Measurements from ENCODE around the gene BROX. TPM values are rescaled to one million over a fixed set of nuclear protein-coding genes. Genes with fewer than 3 reads are reported as not detected.
"Not testable (repeated sequence)": the region's sequence is repeated elsewhere in the genome, so short reads cannot be mapped to it uniquely, and the experiment has no call there.

The BROX gene, protein sequence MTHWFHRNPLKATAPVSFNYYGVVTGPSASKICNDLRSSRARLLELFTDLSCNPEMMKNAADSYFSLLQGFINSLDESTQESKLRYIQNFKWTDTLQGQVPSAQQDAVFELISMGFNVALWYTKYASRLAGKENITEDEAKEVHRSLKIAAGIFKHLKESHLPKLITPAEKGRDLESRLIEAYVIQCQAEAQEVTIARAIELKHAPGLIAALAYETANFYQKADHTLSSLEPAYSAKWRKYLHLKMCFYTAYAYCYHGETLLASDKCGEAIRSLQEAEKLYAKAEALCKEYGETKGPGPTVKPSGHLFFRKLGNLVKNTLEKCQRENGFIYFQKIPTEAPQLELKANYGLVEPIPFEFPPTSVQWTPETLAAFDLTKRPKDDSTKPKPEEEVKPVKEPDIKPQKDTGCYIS
- total RNA-seq (ENCODE audit: low replicate concordance) = 67.5 and 101 TPM in 2 replicates

- peak within 1 kb of the TSS; percentile 81 for H3K4me3 ChIP-seq (ENCODE audit: low read depth, low read length)
- peak; percentile 86 for DNase-seq (ENCODE audit: low read depth)
- TF ChIP-seq CTCF (IDR thresholded peaks at IDR 0.05; ENCODE audit: insufficient read depth, low read length) = no peak
These were observed at the start of gene BROX, which contains the start of gene AIDA for GRCh38 chr1:222712253-222713090. Gene BROX (plus strand): TSS chr1:222712564. CDS start chr1:222715700, 3,136 bp downstream. Gene AIDA (minus strand): TSS chr1:222712491. CDS start chr1:222712317, 174 bp downstream.

DNA sequence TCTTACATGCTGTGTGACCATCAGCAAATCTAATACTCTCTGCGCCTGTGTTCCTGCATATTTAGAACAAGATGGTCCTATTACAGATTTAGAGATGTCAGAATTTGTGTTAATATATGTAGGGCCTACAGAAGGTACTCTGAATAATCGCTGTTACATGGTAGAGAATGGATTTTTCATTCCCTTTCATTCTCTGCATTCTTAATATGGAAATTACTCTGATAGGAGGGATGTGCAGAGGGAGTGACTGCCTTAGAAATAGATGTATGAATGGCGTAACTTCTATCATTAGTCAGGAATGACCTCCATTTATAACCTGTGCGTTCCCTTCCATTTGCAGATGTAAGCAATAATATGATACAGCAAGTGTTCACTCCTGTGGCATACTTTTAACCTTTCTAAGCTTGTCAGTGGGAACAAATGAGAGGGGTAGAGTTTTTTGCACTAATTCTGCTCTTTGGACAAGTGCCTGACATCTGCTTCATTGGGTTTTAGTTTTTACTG lies 48.9 kb upstream of the BROX start:
- H3K4me3 ChIP-seq (ENCODE audit: low read depth, low read length) = no peak overlapping the region
- DNase-seq (ENCODE audit: low read depth) = no peak
- TF ChIP-seq CTCF (IDR thresholded peaks at IDR 0.05; ENCODE audit: insufficient read depth, low read length) = no peak

- no peak overlapping the region for H3K4me3 ChIP-seq (ENCODE audit: low read depth, low read length)
- no peak for TF ChIP-seq CTCF (IDR thresholded peaks at IDR 0.05; ENCODE audit: insufficient read depth, low read length)
- DNase-seq (ENCODE audit: low read depth) = no peak
These were observed 46.4 kb upstream of the BROX start for GRCh38 chr1:222665964-222666363.

DNA sequence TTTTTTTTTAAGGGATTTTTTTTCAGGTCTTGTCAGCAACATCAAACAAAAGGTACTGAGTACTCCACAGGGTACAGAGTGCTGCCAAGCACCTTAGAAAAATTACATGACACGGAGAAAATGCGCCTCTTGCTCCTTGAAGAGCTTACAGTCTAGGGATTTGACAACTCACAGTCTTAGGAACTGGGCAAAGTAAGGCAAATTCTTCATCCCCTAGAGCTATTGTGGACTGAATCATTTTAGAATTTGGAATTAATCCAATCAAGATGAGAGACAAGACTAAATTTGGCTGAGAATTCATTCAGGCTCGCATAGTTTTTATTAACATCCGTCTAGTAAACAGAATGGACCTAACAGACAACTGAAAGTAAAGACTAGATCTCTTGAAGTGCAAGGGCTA lies 44.2 kb upstream of the BROX start:
- not testable (repeated sequence) for H3K4me3 ChIP-seq (ENCODE audit: low read depth, low read length)

DNA sequence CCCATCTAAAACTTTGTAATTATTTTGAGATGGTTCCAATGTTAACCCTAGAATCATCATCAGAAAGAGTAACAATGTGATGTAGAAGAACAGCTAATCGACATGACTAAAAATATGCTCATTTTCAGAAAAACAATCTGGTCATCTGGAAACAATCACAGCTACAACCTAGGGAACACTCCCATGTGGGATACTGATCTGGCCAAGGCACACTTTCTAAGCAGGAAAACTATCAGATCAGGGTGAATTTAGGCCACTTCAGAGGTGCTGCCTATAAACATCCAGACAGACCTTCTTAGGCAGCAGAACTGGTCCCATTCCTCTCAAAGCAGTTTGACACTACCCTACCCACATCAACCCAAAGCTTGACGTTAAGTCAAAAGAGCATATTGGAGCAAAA lies 43.3 kb upstream of the BROX start:
- not testable (repeated sequence) for DNase-seq (ENCODE audit: low read depth); H3K4me3 ChIP-seq (ENCODE audit: low read depth, low read length)

More for the DNA sequence above, 44.2 kb upstream of the BROX start:
- DNase-seq (ENCODE audit: low read depth) = not testable (repeated sequence)

DNA sequence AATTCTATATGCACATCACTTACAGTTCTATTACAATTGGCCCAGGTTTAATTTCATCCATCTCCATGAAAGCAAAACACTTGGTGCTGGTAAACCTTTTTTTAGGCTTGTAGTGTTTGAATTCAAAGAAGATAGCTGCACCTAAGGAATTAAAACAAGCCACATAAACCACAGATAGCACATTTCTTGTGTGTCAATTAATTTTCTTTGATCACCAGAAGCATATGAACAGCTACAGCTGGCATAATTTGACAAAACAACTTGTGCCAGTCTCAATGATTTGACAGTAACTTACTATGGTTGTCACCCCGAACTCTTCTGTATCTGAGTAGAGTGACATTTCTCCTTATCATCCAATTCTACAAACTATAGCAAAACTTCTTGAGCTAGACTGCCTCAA lies 42.3 kb upstream of the BROX start:
- H3K4me3 ChIP-seq (ENCODE audit: low read depth, low read length) = no peak overlapping the region
- DNase-seq (ENCODE audit: low read depth) = no peak
- TF ChIP-seq CTCF (IDR thresholded peaks at IDR 0.05; ENCODE audit: insufficient read depth, low read length) = no peak

DNA sequence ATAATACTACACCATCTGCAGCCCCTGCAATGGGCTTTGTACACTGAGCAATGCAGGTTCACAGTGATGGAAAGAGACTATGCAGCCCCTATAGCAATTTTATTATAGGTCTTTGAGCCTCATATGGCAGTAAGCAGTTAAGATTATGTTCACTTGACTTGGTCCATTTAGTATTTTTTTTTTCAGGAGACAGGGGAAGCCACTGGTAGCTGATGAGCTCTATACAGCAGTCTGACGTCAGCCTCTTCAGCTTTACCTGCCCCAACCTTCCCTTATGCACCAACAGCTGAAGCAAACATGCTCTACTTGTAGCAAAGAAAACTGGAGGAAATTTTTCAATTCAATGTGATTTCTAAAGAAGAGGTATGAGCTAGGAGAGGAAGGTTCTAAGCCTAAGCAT lies 32.3 kb upstream of the BROX start:
- H3K4me3 ChIP-seq (ENCODE audit: low read depth, low read length) = no peak overlapping the region
- no peak for DNase-seq (ENCODE audit: low read depth)
- TF ChIP-seq CTCF (IDR thresholded peaks at IDR 0.05; ENCODE audit: insufficient read depth, low read length) = no peak
